PC-9 (cell line): Measurements from ENCODE around the gene CYP4F8.

ENCODE experiments used
- CTCF ChIP-seq: fragments of 200-600 bp; sonication (generic); conservative IDR thresholded peaks from 2 replicates; pipeline ENCODE4 v1.6.1; 2017; ENCODE audit warnings: mixed run types, antibody characterized with exemption, mild to moderate bottlenecking, moderate library complexity
- EZH2 ChIP-seq: fragments of 200-600 bp; sonication (generic); IDR thresholded peaks from 2 replicates; pipeline ENCODE4 v1.8.0; 2017; ENCODE audit warnings: antibody characterized with exemption, low read depth

DNA sequence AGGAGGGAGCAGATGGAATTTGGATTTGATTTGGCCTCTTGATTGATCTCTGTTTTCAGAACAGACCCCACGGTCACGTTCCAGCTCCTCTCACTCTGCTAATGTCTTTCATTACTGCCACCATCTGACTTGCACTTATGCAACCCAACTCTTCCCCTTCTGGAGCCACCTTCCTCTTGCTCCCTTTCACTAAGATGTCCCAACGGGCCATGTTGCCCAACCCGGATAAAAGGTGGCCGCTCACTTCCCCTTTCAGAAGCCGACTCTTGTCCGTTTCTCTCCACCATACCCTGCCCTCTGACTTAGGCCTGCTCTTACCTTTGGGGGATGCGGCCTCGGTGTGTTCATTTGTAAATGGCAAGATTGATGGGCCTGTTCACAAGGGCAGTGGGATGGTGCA is 27.4 kb upstream of the CYP4F8 start:
- no peak for TF ChIP-seq CTCF
- TF ChIP-seq EZH2 = no peak
